ENCODE data around the gene RAPGEF4.

GRCh38 chr2:173001664-173002604 lies 266.3 kb downstream of the RAPGEF4 start:
- TF ChIP-seq CTCF (IDR thresholded peaks at IDR 0.05) = no peak
- no peak for TF ChIP-seq POLR2AphosphoS5 (IDR thresholded peaks at IDR 0.05)
- TF ChIP-seq POLR2A (IDR thresholded peaks at IDR 0.05) = no peak
- TF ChIP-seq EP300 (IDR thresholded peaks at IDR 0.05) = no peak

All from gastroesophageal sphincter (tissue), 3 donors.